IPS-18a (cell line): Measurements from ENCODE around the gene TRAPPC11.
"Not testable (repeated sequence)": the region's sequence is repeated elsewhere in the genome, so short reads cannot be mapped to it uniquely, and the experiment has no call there.

Experiments
- H3K27ac ChIP-seq: one replicate; pipeline ENCODE4 v1.5.1; 2013; ENCODE audit warnings: low read length
- H3K27me3 ChIP-seq: one replicate; pipeline ENCODE4 v1.6.1; 2013; ENCODE audit warnings: mild to moderate bottlenecking, low read length; ENCODE audit not compliant: control insufficient read depth, insufficient read depth
- H3K36me3 ChIP-seq: one replicate; pipeline ENCODE4 v1.6.1; 2013; ENCODE audit warnings: low read depth, low read length; ENCODE audit not compliant: control insufficient read depth
- H3K4me1 ChIP-seq: one replicate; pipeline ENCODE4 v1.6.1; 2013; ENCODE audit warnings: low read depth, low read length; ENCODE audit not compliant: control insufficient read depth
- H3K4me3 ChIP-seq: one replicate; pipeline ENCODE4 v1.5.1; 2013; ENCODE audit warnings: low read length
- H3K9ac ChIP-seq: one replicate; pipeline ENCODE4 v1.6.1; 2013; ENCODE audit warnings: mild to moderate bottlenecking, low read length, moderate library complexity
- H3K9me3 ChIP-seq: one replicate; pipeline ENCODE4 v1.6.1; 2013; ENCODE audit warnings: low read depth, low read length; ENCODE audit not compliant: control insufficient read depth

Gene TRAPPC11

GRCh38 chr4:183627286-183627685 is 31.8 kb upstream of the TRAPPC11 start:
- H3K27ac ChIP-seq, H3K4me1 ChIP-seq, H3K27me3 ChIP-seq, H3K4me3 ChIP-seq, H3K9ac ChIP-seq, H3K9me3 ChIP-seq, H3K36me3 ChIP-seq: not testable (repeated sequence)

- H3K9me3 ChIP-seq: no peaks in the 10 kb centered on the region
- H3K4me3 ChIP-seq: no peak overlapping the region
- no peak overlapping the region for H3K27ac ChIP-seq
- H3K36me3 ChIP-seq: no peaks in the 10 kb centered on the region
- H3K9ac ChIP-seq: no peak overlapping the region
- no peaks in the 10 kb centered on the region for H3K4me1 ChIP-seq
- H3K27me3 ChIP-seq: no peaks in the 10 kb centered on the region
Observed at GRCh38 chr4:183627979-183628588, 31.0 kb upstream of the TRAPPC11 start.

GRCh38 chr4:183631577-183632198 is 27.4 kb upstream of the TRAPPC11 start:
- no peak overlapping the region for H3K9ac ChIP-seq
- peaks cover 15% of the 10 kb centered on the region for H3K4me1 ChIP-seq
- H3K27ac ChIP-seq: no peak overlapping the region
- no peaks in the 10 kb centered on the region for H3K9me3 ChIP-seq
- no peaks in the 10 kb centered on the region for H3K36me3 ChIP-seq
- no peaks in the 10 kb centered on the region for H3K27me3 ChIP-seq
- H3K4me3 ChIP-seq: no peak overlapping the region

GRCh38 chr4:183632689-183633088 is 26.4 kb upstream of the TRAPPC11 start:
- no peak overlapping the region for H3K4me3 ChIP-seq
- no peak overlapping the region for H3K9ac ChIP-seq
- H3K4me1 ChIP-seq: peaks cover 18% of the 10 kb centered on the region
- H3K36me3 ChIP-seq: no peaks in the 10 kb centered on the region
- H3K27ac ChIP-seq: no peak overlapping the region
- H3K9me3 ChIP-seq: no peaks in the 10 kb centered on the region
- H3K27me3 ChIP-seq: no peaks in the 10 kb centered on the region

GRCh38 chr4:183633476-183634400 is 25.4 kb upstream of the TRAPPC11 start:
- peaks cover 18% of the 10 kb centered on the region for H3K4me1 ChIP-seq
- no peak overlapping the region for H3K9ac ChIP-seq
- no peaks in the 10 kb centered on the region for H3K9me3 ChIP-seq
- H3K27ac ChIP-seq: no peak overlapping the region
- H3K36me3 ChIP-seq: no peaks in the 10 kb centered on the region
- no peaks in the 10 kb centered on the region for H3K27me3 ChIP-seq
- no peak overlapping the region for H3K4me3 ChIP-seq

GRCh38 chr4:183635321-183635720 is 23.8 kb upstream of the TRAPPC11 start:
- Histone ChIP-seq H3K4me1 (peaks cover 18% of the 10 kb centered on the region), H3K9me3 (no peaks in the 10 kb centered on the region), H3K36me3 (no peaks in the 10 kb centered on the region), H3K27me3 (no peaks in the 10 kb centered on the region), H3K9ac (no peak overlapping the region), H3K27ac (no peak overlapping the region), H3K4me3 (no peak overlapping the region)

- no peak overlapping the region for H3K27ac ChIP-seq
- H3K27me3 ChIP-seq: no peaks in the 10 kb centered on the region
- H3K36me3 ChIP-seq: no peaks in the 10 kb centered on the region
- no peaks in the 10 kb centered on the region for H3K9me3 ChIP-seq
- no peak overlapping the region for H3K4me3 ChIP-seq
- peaks cover 18% of the 10 kb centered on the region for H3K4me1 ChIP-seq
- H3K9ac ChIP-seq: no peak overlapping the region
Observed at GRCh38 chr4:183635741-183636140, 23.4 kb upstream of the TRAPPC11 start.

GRCh38 chr4:183636503-183636902 is 22.6 kb upstream of the TRAPPC11 start:
- H3K27me3 ChIP-seq: no peaks in the 10 kb centered on the region
- H3K4me1 ChIP-seq: peaks cover 18% of the 10 kb centered on the region
- no peak overlapping the region for H3K4me3 ChIP-seq
- no peak overlapping the region for H3K27ac ChIP-seq
- H3K9ac ChIP-seq: no peak overlapping the region
- H3K9me3 ChIP-seq: no peaks in the 10 kb centered on the region
- H3K36me3 ChIP-seq: no peaks in the 10 kb centered on the region

GRCh38 chr4:183636923-183637322 is 22.2 kb upstream of the TRAPPC11 start:
- H3K9me3 ChIP-seq: no peaks in the 10 kb centered on the region
- H3K27ac ChIP-seq: no peak overlapping the region
- H3K9ac ChIP-seq: no peak overlapping the region

GRCh38 chr4:183637461-183637860 is 21.6 kb upstream of the TRAPPC11 start:
- Histone ChIP-seq H3K27ac (no peak overlapping the region), H3K27me3 (no peaks in the 10 kb centered on the region), H3K4me1 (peaks cover 18% of the 10 kb centered on the region)

More at GRCh38 chr4:183636923-183637322, 22.2 kb upstream of the TRAPPC11 start:
- no peak overlapping the region for H3K4me3 ChIP-seq
- peaks cover 18% of the 10 kb centered on the region for H3K4me1 ChIP-seq
- no peaks in the 10 kb centered on the region for H3K36me3 ChIP-seq
- H3K27me3 ChIP-seq: no peaks in the 10 kb centered on the region

GRCh38 chr4:183638436-183638835 is 20.7 kb upstream of the TRAPPC11 start:
- H3K9me3 ChIP-seq: no peaks in the 10 kb centered on the region
- H3K4me1 ChIP-seq: peaks cover 18% of the 10 kb centered on the region
- H3K9ac ChIP-seq: no peak overlapping the region
- no peak overlapping the region for H3K27ac ChIP-seq
- no peaks in the 10 kb centered on the region for H3K27me3 ChIP-seq
- no peak overlapping the region for H3K4me3 ChIP-seq
- peaks cover 3% of the 10 kb centered on the region for H3K36me3 ChIP-seq

More at GRCh38 chr4:183637461-183637860, 21.6 kb upstream of the TRAPPC11 start:
- Histone ChIP-seq H3K36me3 (peaks cover 1% of the 10 kb centered on the region), H3K9me3 (no peaks in the 10 kb centered on the region), H3K4me3 (no peak overlapping the region), H3K9ac (no peak overlapping the region)
